H1 (cell line): ENCODE measurements around the gene ACVR1. TPM values are rescaled to one million over a fixed set of nuclear protein-coding genes. Genes with fewer than 3 reads are reported as not detected.

Source experiments
- CTCF ChIA-PET: fragments of 300-600 bp; sonication (Branson Sonifier 250); formaldehyde crosslinking; loops from one replicate; lab custom pipeline; 2021; ENCODE audit not compliant: partially characterized antibody; lab: Charles Lee
- POLR2A ChIA-PET: fragments of 300-600 bp; sonication (Branson Sonifier 250); formaldehyde crosslinking; loops from one replicate; lab custom pipeline; 2021; ENCODE audit warnings: inconsistent platforms; ENCODE audit not compliant: partially characterized antibody; lab: Charles Lee
- DNase-seq, 2 experiments: peaks; one replicate each; pipeline versions ENCODE4 v3.0.0 to v3.0.0-alpha.2; 2010 to 2022; ENCODE audit warnings: low spot score in 2 of 2, low read depth in 1 of 2, mixed read lengths in 1 of 2
- FAIRE-seq: peaks from 2 replicates; lab custom pipeline; 2011; peaks lifted over from hg19 to GRCh38; lab: Jason Lieb, UNC
- H2AFZ ChIP-seq: 2 replicates; pipeline ENCODE4 v1.8.1; 2012; ENCODE audit warnings: low read length, inconsistent platforms
- H2AK5ac ChIP-seq: 2 replicates; pipeline ENCODE4 v1.6.1; 2013; ENCODE audit warnings: low read depth, low read length
- H2BK120ac ChIP-seq: replicated peaks from 2 replicates; pipeline ENCODE3; 2013; ENCODE audit warnings: low read depth, low read length, inconsistent platforms
- H2BK12ac ChIP-seq: 2 replicates; pipeline ENCODE4 v1.6.1; 2013; ENCODE audit warnings: low read depth, low read length
- H2BK15ac ChIP-seq: 2 replicates; pipeline ENCODE4 v1.6.1; 2013; ENCODE audit warnings: low read length
- H2BK20ac ChIP-seq: 2 replicates; pipeline ENCODE4 v1.6.1; 2013; ENCODE audit warnings: low read length
- H2BK5ac ChIP-seq: 2 replicates; pipeline ENCODE4 v1.6.1; 2013; ENCODE audit warnings: low read depth, low read length
- H3K14ac ChIP-seq: 2 replicates; pipeline ENCODE4 v1.6.1; 2013; ENCODE audit warnings: inconsistent platforms; ENCODE audit not compliant: insufficient read length
- H3K18ac ChIP-seq: 2 replicates; pipeline ENCODE4 v1.6.1; 2013; ENCODE audit warnings: low read length; ENCODE audit errors: extremely low read depth
- H3K23ac ChIP-seq: 2 replicates; pipeline ENCODE4 v1.6.1; 2013; ENCODE audit warnings: inconsistent platforms; ENCODE audit not compliant: insufficient read length
- H3K23me2 ChIP-seq: 2 replicates; pipeline ENCODE4 v1.6.1; 2013; ENCODE audit warnings: low read depth, low read length
- H3K27ac ChIP-seq: 2 replicates; pipeline ENCODE4 v1.6.1; 2011; ENCODE audit warnings: low read depth, low read length, inconsistent platforms
- H3K27me3 ChIP-seq, 4 experiments: replicated peaks in 1 of 4; 1 replicate in 1 of 4; 2 replicates in 3 of 4; pipeline versions ENCODE4 v1.6.1 to v1.8.1; 2011 to 2013; ENCODE audit warnings: low read length in 3 of 4, mild to moderate bottlenecking in 3 of 4, inconsistent platforms in 2 of 4, mixed read lengths in 2 of 4, moderate library complexity in 1 of 4; ENCODE audit not compliant: control insufficient read depth in 3 of 4, insufficient read depth in 3 of 4; ENCODE audit errors: extremely low read depth in 1 of 4
- H3K36me3 ChIP-seq, 4 experiments: 2 replicates each; pipeline versions ENCODE4 v1.6.1 to v1.8.1; 2011 to 2013; ENCODE audit warnings: mild to moderate bottlenecking in 4 of 4, low read length in 3 of 4, moderate library complexity in 2 of 4, control low read depth in 1 of 4, inconsistent platforms in 1 of 4; ENCODE audit not compliant: insufficient read depth in 4 of 4, control insufficient read depth in 2 of 4
- H3K4ac ChIP-seq: replicated peaks from 2 replicates; pipeline ENCODE3; 2013; ENCODE audit warnings: low read length, low read depth, mixed read lengths, inconsistent platforms; ENCODE audit not compliant: insufficient read length
- H3K4me1 ChIP-seq, 4 experiments: replicated peaks in 1 of 4; 1 replicate in 1 of 4; 2 replicates in 3 of 4; pipeline versions ENCODE4 v1.6.1 to v1.8.1; 2011 to 2013; ENCODE audit warnings: low read length in 3 of 4, inconsistent platforms in 2 of 4, mixed read lengths in 1 of 4; ENCODE audit not compliant: insufficient read depth in 4 of 4, control insufficient read depth in 3 of 4
- H3K4me2 ChIP-seq, 2 experiments: 2 replicates each; pipeline versions ENCODE4 v1.6.1 to v1.8.1; 2011 to 2013; ENCODE audit warnings: low read depth in 2 of 2, low read length in 2 of 2, control low read depth in 1 of 2, inconsistent platforms in 1 of 2, mild to moderate bottlenecking in 1 of 2; ENCODE audit not compliant: insufficient read depth in 1 of 2
- H3K4me3 ChIP-seq, 4 experiments: fragments of 200-600, 300-600 bp in 1 of 4; sonication (generic), shearing (Covaris generic), sonication (Bioruptor Twin) in 1 of 4; 2 replicates each; pipeline versions ENCODE4 v1.5.1 to v1.8.1; 2011 to 2016; ENCODE audit warnings: low read length in 4 of 4, low read depth in 3 of 4, control low read depth in 2 of 4, inconsistent platforms in 2 of 4, mild to moderate bottlenecking in 2 of 4, mixed read lengths in 1 of 4, moderate library complexity in 1 of 4; ENCODE audit not compliant: insufficient read depth in 2 of 4; ENCODE audit errors: extremely low read depth in 1 of 4
- H3K56ac ChIP-seq: replicated peaks from 2 replicates; pipeline ENCODE3; 2013; ENCODE audit warnings: low read depth, mild to moderate bottlenecking, mixed read lengths, low read length, inconsistent platforms; ENCODE audit not compliant: insufficient read length
- H3K79me1 ChIP-seq: 2 replicates; pipeline ENCODE4 v1.6.1; 2013; ENCODE audit warnings: low read depth, low read length, control low read depth
- H3K79me2 ChIP-seq, 2 experiments: 2 replicates each; pipeline versions ENCODE4 v1.6.1 to v1.8.1; 2012 to 2013; ENCODE audit warnings: low read length in 2 of 2, mild to moderate bottlenecking in 2 of 2, inconsistent platforms in 1 of 2; ENCODE audit not compliant: insufficient read depth in 2 of 2, control insufficient read depth in 1 of 2
- H3K9ac ChIP-seq, 4 experiments: replicated peaks in 1 of 4; 1 replicate in 1 of 4; 2 replicates in 3 of 4; pipeline versions ENCODE4 v1.6.1 to v1.8.1; 2011 to 2013; ENCODE audit warnings: low read depth in 3 of 4, low read length in 3 of 4, control low read depth in 2 of 4, mild to moderate bottlenecking in 2 of 4, moderate library complexity in 2 of 4, inconsistent platforms in 1 of 4; ENCODE audit errors: extremely low read depth in 1 of 4
- H3K9me3 ChIP-seq, 2 experiments: 2 replicates each; pipeline versions ENCODE4 v1.6.1 to v1.8.1; 2012 to 2013; ENCODE audit warnings: mild to moderate bottlenecking in 2 of 2, moderate library complexity in 2 of 2, control low read depth in 1 of 2, inconsistent platforms in 1 of 2, low read depth in 1 of 2, low read length in 1 of 2, mixed read lengths in 1 of 2; ENCODE audit not compliant: insufficient read depth in 2 of 2
- H4K20me1 ChIP-seq, 2 experiments: replicated peaks in 1 of 2; 2 replicates each; pipeline versions ENCODE3 to v1.8.1; 2011 to 2013; ENCODE audit warnings: inconsistent platforms in 2 of 2, low read length in 2 of 2, mild to moderate bottlenecking in 1 of 2; ENCODE audit not compliant: insufficient read depth in 2 of 2, control insufficient read depth in 1 of 2
- H4K5ac ChIP-seq: 2 replicates; pipeline ENCODE4 v1.6.1; 2013; ENCODE audit warnings: low read length, low read depth, mixed read lengths, inconsistent platforms; ENCODE audit not compliant: insufficient read length
- H4K8ac ChIP-seq: 2 replicates; pipeline ENCODE4 v1.8.0; 2013; ENCODE audit warnings: mild to moderate bottlenecking, moderate library complexity, low read length, inconsistent platforms; ENCODE audit not compliant: insufficient read depth; ENCODE audit errors: extremely low read depth
- H4K91ac ChIP-seq: replicated peaks from 2 replicates; pipeline ENCODE3; 2013; ENCODE audit warnings: low read length, mixed read lengths, inconsistent platforms; ENCODE audit not compliant: insufficient read length
- HDAC2 ChIP-seq, 2 experiments: fragments of 300-600 bp in 1 of 2; sonication (generic) in 1 of 2; IDR thresholded peaks; 2 replicates each; pipeline ENCODE4 v1.6.1; 2011 to 2012; ENCODE audit warnings: low read depth in 2 of 2, low read length in 2 of 2, mild to moderate bottlenecking in 2 of 2, moderate library complexity in 2 of 2, borderline replicate concordance in 1 of 2, inconsistent platforms in 1 of 2
- MAFK ChIP-seq: IDR thresholded peaks from 2 replicates; pipeline ENCODE4 v1.6.1; 2012; ENCODE audit warnings: low read depth, mild to moderate bottlenecking, improper control_type of control experiment, low read length
- SRF ChIP-seq: IDR thresholded peaks from 2 replicates; pipeline ENCODE4 v1.6.1; 2011; ENCODE audit warnings: mild to moderate bottlenecking, low read depth, low read length, moderate library complexity
- TEAD4 ChIP-seq: IDR thresholded peaks from 2 replicates; pipeline ENCODE4 v1.6.1; 2012; ENCODE audit warnings: low read depth, low read length, inconsistent platforms, mixed read lengths
- WGBS, 2 experiments: shearing (Covaris generic) in 1 of 2; methylation state at CpG; one replicate each; pipeline versions ENCODE4 v1.1.6 to v1.1.7; 2013 to 2015; ENCODE audit warnings: low lambda C conversion rate in 2 of 2, mixed read lengths in 2 of 2, inconsistent platforms in 1 of 2, low coverage in 1 of 2, missing lambda C conversion rate in 1 of 2; ENCODE audit not compliant: insufficient replicate concordance in 2 of 2, insufficient coverage in 1 of 2, insufficient read length in 1 of 2; ENCODE audit errors: extremely low coverage in 1 of 2, missing lambda C conversion rate in 1 of 2; 5-methylcytosine and 5-hydroxymethylcytosine counted together
- polyA plus RNA-seq, 7 experiments: library from polyadenylated mRNA; depleted of rRNA in 3 of 7; stranded (reverse) in 5 of 7; unstranded in 2 of 7; fragments of >200 nt in 5 of 7; fragments of 200-250 nt in 2 of 7; gene quantifications; 1 replicate in 5 of 7; 2 replicates in 1 of 7; 4 replicates in 1 of 7; pipeline versions ENCODE4 v1.2.1 to v1.2.3, GENCODE V29; 2011 to 2013; ENCODE audit warnings: missing spikeins in 2 of 7, mixed read lengths in 2 of 7
- total RNA-seq: library from RNA; stranded (reverse); fragmentation: NEBNext Ultra II Directional; extraction: Animal tissue kit (Norgen Biotek cat#: 25700); gene quantifications from 2 replicates; pipeline ENCODE4 v1.2.1, GENCODE V29; 2021
- TF ChIP-seq, protein P1 (sequence below), 3 experiments: IDR thresholded peaks; 1 replicate in 2 of 3; 2 replicates in 1 of 3; pipeline versions ENCODE4 v1.5.1 to v1.6.1; 2011; ENCODE audit warnings: low read length in 3 of 3, mild to moderate bottlenecking in 3 of 3, inconsistent platforms in 2 of 3, low read depth in 1 of 3, moderate library complexity in 1 of 3; ENCODE audit not compliant: insufficient read depth in 1 of 3; ENCODE audit errors: control extremely low read depth in 1 of 3
- TF ChIP-seq, protein P2 (sequence below): IDR thresholded peaks from 2 replicates; pipeline ENCODE4 v1.6.1; 2012; ENCODE audit warnings: low read length, inconsistent platforms

ACVR1 gene
- total and polyA plus RNA-seq, 2 of the 8 experiments (the other 6 are each of a cell fraction or from before 2014, with no cell fraction given): 8.5 to 17.7 TPM

- H4K20me1 ChIP-seq: no peaks in the 10 kb centered on the region
- no peak overlapping the region for H3K4ac ChIP-seq
- no peaks in the 10 kb centered on the region for H3K79me1 ChIP-seq
- no peak overlapping the region for H3K23ac ChIP-seq
- no peak overlapping the region for H3K14ac ChIP-seq
- no peak overlapping the region for H4K8ac ChIP-seq
- peaks cover 0 to 1% (median 0%) of the 10 kb centered on the region in 4 experiments; a peak in 1 of 7 replicates for H3K27me3 ChIP-seq
- H4K91ac ChIP-seq: no peak overlapping the region
- H4K5ac ChIP-seq: no peak overlapping the region
- H3K4me2 ChIP-seq: no peak overlapping the region
- H2BK12ac ChIP-seq: no peak overlapping the region
- H2AFZ ChIP-seq: no peak overlapping the region
- no peak overlapping the region for H2BK15ac ChIP-seq
- ChIA-PET CTCF (interaction anchor here (1.1 to 1.4 kb wide), 2 partner anchors 21 to 114 kb away, joined by 3 read pairs; partner anchors contain the start of gene ACVR1), POLR2A (no interaction called here)
- no peak overlapping the region for H2BK5ac ChIP-seq
- no peaks in the 10 kb centered on the region; the same call in 1 of the 2 replicates for H3K23me2 ChIP-seq
- DNase-seq (no peak), FAIRE-seq (no peak)
- no peak overlapping the region for H3K4me3 ChIP-seq
- no peak overlapping the region for H2AK5ac ChIP-seq
- H3K4me1 ChIP-seq: peaks cover 0 to 5% (median 3%) of the 10 kb centered on the region in 4 experiments; a peak in 5 of 7 replicates
- 81% methylated on average over 4 of the region's 4 CpGs; no CpG with 5 or more reads in 1 of the 2 experiments for WGBS, 2 experiments
- no peak overlapping the region for H2BK20ac ChIP-seq
- no peak overlapping the region for H3K9ac ChIP-seq
- H3K56ac ChIP-seq: no peak overlapping the region
- no peak overlapping the region for H3K27ac ChIP-seq
- no peaks in the 10 kb centered on the region for H3K36me3 ChIP-seq
- H2BK120ac ChIP-seq: no peak overlapping the region
- H3K18ac ChIP-seq: no peak overlapping the region
- no peaks in the 10 kb centered on the region for H3K79me2 ChIP-seq
- no peaks in the 10 kb centered on the region for H3K9me3 ChIP-seq
- no peak for TF ChIP-seq SRF
- TF ChIP-seq, protein P1, sequence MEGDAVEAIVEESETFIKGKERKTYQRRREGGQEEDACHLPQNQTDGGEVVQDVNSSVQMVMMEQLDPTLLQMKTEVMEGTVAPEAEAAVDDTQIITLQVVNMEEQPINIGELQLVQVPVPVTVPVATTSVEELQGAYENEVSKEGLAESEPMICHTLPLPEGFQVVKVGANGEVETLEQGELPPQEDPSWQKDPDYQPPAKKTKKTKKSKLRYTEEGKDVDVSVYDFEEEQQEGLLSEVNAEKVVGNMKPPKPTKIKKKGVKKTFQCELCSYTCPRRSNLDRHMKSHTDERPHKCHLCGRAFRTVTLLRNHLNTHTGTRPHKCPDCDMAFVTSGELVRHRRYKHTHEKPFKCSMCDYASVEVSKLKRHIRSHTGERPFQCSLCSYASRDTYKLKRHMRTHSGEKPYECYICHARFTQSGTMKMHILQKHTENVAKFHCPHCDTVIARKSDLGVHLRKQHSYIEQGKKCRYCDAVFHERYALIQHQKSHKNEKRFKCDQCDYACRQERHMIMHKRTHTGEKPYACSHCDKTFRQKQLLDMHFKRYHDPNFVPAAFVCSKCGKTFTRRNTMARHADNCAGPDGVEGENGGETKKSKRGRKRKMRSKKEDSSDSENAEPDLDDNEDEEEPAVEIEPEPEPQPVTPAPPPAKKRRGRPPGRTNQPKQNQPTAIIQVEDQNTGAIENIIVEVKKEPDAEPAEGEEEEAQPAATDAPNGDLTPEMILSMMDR (IDR thresholded peaks at IDR 0.05; ENCODE audit: control extremely low read depth in 1 of 3, insufficient read depth in 1 of 3, low read depth in 1 of 3, low read length in 3 of 3): no peak
- TF ChIP-seq, protein P2, sequence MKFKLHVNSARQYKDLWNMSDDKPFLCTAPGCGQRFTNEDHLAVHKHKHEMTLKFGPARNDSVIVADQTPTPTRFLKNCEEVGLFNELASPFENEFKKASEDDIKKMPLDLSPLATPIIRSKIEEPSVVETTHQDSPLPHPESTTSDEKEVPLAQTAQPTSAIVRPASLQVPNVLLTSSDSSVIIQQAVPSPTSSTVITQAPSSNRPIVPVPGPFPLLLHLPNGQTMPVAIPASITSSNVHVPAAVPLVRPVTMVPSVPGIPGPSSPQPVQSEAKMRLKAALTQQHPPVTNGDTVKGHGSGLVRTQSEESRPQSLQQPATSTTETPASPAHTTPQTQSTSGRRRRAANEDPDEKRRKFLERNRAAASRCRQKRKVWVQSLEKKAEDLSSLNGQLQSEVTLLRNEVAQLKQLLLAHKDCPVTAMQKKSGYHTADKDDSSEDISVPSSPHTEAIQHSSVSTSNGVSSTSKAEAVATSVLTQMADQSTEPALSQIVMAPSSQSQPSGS: no peak
- no peak for TF ChIP-seq MAFK
- TF ChIP-seq HDAC2 (IDR thresholded peaks at IDR 0.05; ENCODE audit: borderline replicate concordance in 1 of 2, low read depth in 2 of 2, low read length in 2 of 2): no peak
- no peak for TF ChIP-seq TEAD4
These were observed 21.2 kb upstream of the ACVR1 start for GRCh38 chr2:157897106-157897971.
